Measurements from ENCODE around the gene MAB21L1. TPM values are rescaled to one million over a fixed set of nuclear protein-coding genes. Genes with fewer than 3 reads are reported as not detected.

MAB21L1 gene
- polyA plus RNA-seq, 1 experiment = 65.6 TPM

DNA sequence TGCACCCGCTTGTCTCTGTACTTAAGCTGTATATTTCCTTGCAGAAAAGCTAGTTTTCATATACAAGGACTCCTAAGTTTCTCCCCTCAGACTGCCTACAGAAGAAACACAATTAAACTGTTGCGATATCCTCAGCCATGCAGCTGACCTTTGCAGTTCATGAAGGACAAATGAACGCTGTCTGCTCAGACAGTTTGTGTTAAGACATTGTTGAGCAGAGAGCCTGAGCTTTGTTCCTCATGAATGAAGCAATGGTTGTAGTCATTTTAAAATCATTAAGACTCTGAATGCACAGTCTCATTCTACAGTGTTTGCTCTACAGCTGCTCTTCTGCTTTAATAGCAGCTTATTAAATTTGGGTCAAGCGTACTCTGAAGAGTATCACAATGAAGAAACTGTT is 23.2 kb upstream of the MAB21L1 start:
- no peaks in the 10 kb centered on the region for H3K36me3 ChIP-seq (ENCODE audit: control insufficient read depth, insufficient read depth, low read length)
- H3K27me3 ChIP-seq (ENCODE audit: control insufficient read depth, insufficient read depth, low read length) = no peaks in the 10 kb centered on the region
- CTCF ChIA-PET = interaction anchor here (1.0 to 1.6 kb wide), 4 partner anchors 13 to 319 kb away, joined by 3 to 4 read pairs (median 3); no protein-coding TSS in a partner anchor
- no peak overlapping the region for H3K4me3 ChIP-seq (ENCODE audit: low read depth, low read length)
- TF ChIP-seq CTCF (IDR thresholded peaks at IDR 0.05; ENCODE audit: insufficient read depth, low read depth, low read length) = no peak
- POLR2A ChIA-PET = interaction anchor here (0.6 kb wide), 1 partner anchor 738 kb away, joined by 3 read pairs; no protein-coding TSS in a partner anchor
- DNase-seq (ENCODE audit: low read depth) = no peak

DNA sequence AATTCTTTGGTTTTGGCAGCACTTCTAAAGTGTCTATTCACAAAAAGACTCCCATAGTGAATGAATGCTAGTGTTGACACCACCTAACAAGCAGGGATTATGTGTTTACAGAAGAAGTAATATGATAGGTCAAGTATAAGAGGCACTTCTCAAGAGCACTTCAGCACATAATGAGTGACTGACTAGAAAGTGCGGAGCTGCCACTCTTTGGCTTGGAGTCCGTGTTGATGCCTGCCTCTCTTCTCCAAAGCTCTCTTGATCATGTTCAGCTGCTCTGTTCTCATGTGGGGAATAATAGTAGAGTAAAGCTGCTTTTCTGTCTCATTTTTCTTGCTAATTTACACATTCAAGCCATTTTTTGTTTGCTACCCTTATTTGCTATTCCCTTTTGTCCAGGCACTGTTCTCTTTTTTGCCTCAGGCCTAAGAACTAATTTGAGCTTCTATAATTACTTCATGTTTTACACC is 22.7 kb upstream of the MAB21L1 start:
- no peaks in the 10 kb centered on the region for H3K27me3 ChIP-seq (ENCODE audit: control insufficient read depth, insufficient read depth, low read length)
- no peaks in the 10 kb centered on the region for H3K36me3 ChIP-seq (ENCODE audit: control insufficient read depth, insufficient read depth, low read length)
- TF ChIP-seq CTCF (IDR thresholded peaks at IDR 0.05; ENCODE audit: insufficient read depth, low read depth, low read length) = no peak
- CTCF ChIA-PET = interaction anchor here (1.0 to 1.6 kb wide), 5 partner anchors 13 to 319 kb away, joined by 3 to 4 read pairs (median 3); no protein-coding TSS in a partner anchor
- POLR2A ChIA-PET = interaction anchor here (0.6 kb wide), 1 partner anchor 737 kb away, joined by 3 read pairs; no protein-coding TSS in a partner anchor
- no peak for DNase-seq (ENCODE audit: low read depth)
- no peak overlapping the region for H3K4me3 ChIP-seq (ENCODE audit: low read depth, low read length)

- ChIA-PET CTCF (interaction anchor here (1.5 to 1.6 kb wide), 2 partner anchors 26 to 225 kb away, joined by 3 to 4 read pairs; no protein-coding TSS in a partner anchor), POLR2A (no interaction called here)
- Histone ChIP-seq H3K36me3 (ENCODE audit: control insufficient read depth, insufficient read depth, low read length) (no peaks in the 10 kb centered on the region), H3K27me3 (ENCODE audit: control insufficient read depth, insufficient read depth, low read length) (no peaks in the 10 kb centered on the region), H3K4me3 (ENCODE audit: low read depth, low read length) (no peak overlapping the region)
- TF ChIP-seq CTCF (IDR thresholded peaks at IDR 0.05; ENCODE audit: insufficient read depth, low read depth, low read length) = no peak
- no peak for DNase-seq (ENCODE audit: low read depth)
Observed at GRCh38 chr13:35498231-35498630, 21.7 kb upstream of the MAB21L1 start.

GRCh38 chr13:35496761-35497386 is 20.4 kb upstream of the MAB21L1 start:
- ChIA-PET POLR2A (no interaction called here), CTCF (no interaction called here)
- H3K27me3 ChIP-seq (ENCODE audit: control insufficient read depth, insufficient read depth, low read length) = no peaks in the 10 kb centered on the region
- no peaks in the 10 kb centered on the region for H3K36me3 ChIP-seq (ENCODE audit: control insufficient read depth, insufficient read depth, low read length)
- DNase-seq (ENCODE audit: low read depth) = no peak
- TF ChIP-seq CTCF (IDR thresholded peaks at IDR 0.05; ENCODE audit: insufficient read depth, low read depth, low read length) = no peak
- H3K4me3 ChIP-seq (ENCODE audit: low read depth, low read length) = no peak overlapping the region

- Histone ChIP-seq H3K27me3 (ENCODE audit: control insufficient read depth, insufficient read depth, low read length) (no peaks in the 10 kb centered on the region), H3K36me3 (ENCODE audit: control insufficient read depth, insufficient read depth, low read length) (no peaks in the 10 kb centered on the region), H3K4me3 (ENCODE audit: low read depth, low read length) (no peak overlapping the region)
- CTCF ChIA-PET = no interaction called here
- no peak for DNase-seq (ENCODE audit: low read depth)
- POLR2A ChIA-PET = no interaction called here
- TF ChIP-seq CTCF (IDR thresholded peaks at IDR 0.05; ENCODE audit: insufficient read depth, low read depth, low read length) = no peak
Observed at GRCh38 chr13:35496006-35496405, 19.5 kb upstream of the MAB21L1 start.

Measured in BJ (cell line).